HPDE6-E6E7 (cell line): ENCODE results near the gene CA5A.
"Not testable (repeated sequence)": the region's sequence is repeated elsewhere in the genome, so short reads cannot be mapped to it uniquely, and the experiment has no call there.

Experiments
- DNase-seq: peaks from one replicate; pipeline ENCODE4 v3.0.0; 2011; ENCODE audit warnings: missing footprints; ENCODE audit errors: extremely low spot score

CA5A gene

GRCh38 chr16:87896176-87896890, 40.0 kb downstream of the CA5A start:
- DNase-seq: not testable (repeated sequence)

GRCh38 chr16:87895641-87896141, 40.6 kb downstream of the CA5A start:
- DNase-seq: no peak

GRCh38 chr16:87894005-87894404, 42.3 kb downstream of the CA5A start:
- DNase-seq: not testable (repeated sequence)

GRCh38 chr16:87891764-87892163, 44.6 kb downstream of the CA5A start:
- DNase-seq: no peak

- not testable (repeated sequence) for DNase-seq
Measured at GRCh38 chr16:87889762-87890161, 46.6 kb downstream of the CA5A start.

GRCh38 chr16:87888346-87888745, 48.0 kb downstream of the CA5A start:
- DNase-seq: not testable (repeated sequence)

GRCh38 chr16:87887931-87888330, 48.4 kb downstream of the CA5A start:
- DNase-seq: not testable (repeated sequence)

GRCh38 chr16:87885371-87885967, 50.9 kb downstream of the CA5A start:
- DNase-seq: not testable (repeated sequence)

- DNase-seq: no peak
Measured at GRCh38 chr16:87882436-87883019, 53.8 kb downstream of the CA5A start.

GRCh38 chr16:87881324-87882200, 54.8 kb downstream of the CA5A start:
- DNase-seq: no peak

- no peak for DNase-seq
Measured at GRCh38 chr16:87880117-87880696, 56.1 kb downstream of the CA5A start.

- DNase-seq: not testable (repeated sequence)
Measured at GRCh38 chr16:87879411-87880013, 56.8 kb downstream of the CA5A start.

GRCh38 chr16:87878704-87879103, 57.6 kb downstream of the CA5A start:
- no peak for DNase-seq

GRCh38 chr16:87877942-87878507, 58.3 kb downstream of the CA5A start:
- no peak for DNase-seq

- DNase-seq: no peak
Measured at GRCh38 chr16:87874639-87875427, 61.5 kb downstream of the CA5A start.

- not testable (repeated sequence) for DNase-seq
Measured at GRCh38 chr16:87870418-87871291, 65.7 kb downstream of the CA5A start.

- not testable (repeated sequence) for DNase-seq
Measured at GRCh38 chr16:87869879-87870417, 66.4 kb downstream of the CA5A start.

- not testable (repeated sequence) for DNase-seq
Measured at GRCh38 chr16:87869061-87869878, 67.1 kb downstream of the CA5A start, which contains the start of gene SLC7A5. TSS of gene SLC7A5 (minus strand) at chr16:87869507. CDS start at chr16:87869422, 85 bp downstream.
